GM10266 (cell line): Measurements from ENCODE around the gene DHX57.
"Not testable (repeated sequence)": the region's sequence is repeated elsewhere in the genome, so short reads cannot be mapped to it uniquely, and the experiment has no call there.

ENCODE experiments used
- DNase-seq: peaks from one replicate; pipeline ENCODE4 v3.0.0; 2012; ENCODE audit errors: extremely low spot score
- TF ChIP-seq, protein P1 (sequence below): IDR thresholded peaks from 2 replicates; pipeline ENCODE4 v1.5.1; 2012; ENCODE audit warnings: mild to moderate bottlenecking, low read depth; ENCODE audit not compliant: control insufficient read depth, insufficient read depth; ENCODE audit errors: missing control alignments

DHX57 gene

DNA sequence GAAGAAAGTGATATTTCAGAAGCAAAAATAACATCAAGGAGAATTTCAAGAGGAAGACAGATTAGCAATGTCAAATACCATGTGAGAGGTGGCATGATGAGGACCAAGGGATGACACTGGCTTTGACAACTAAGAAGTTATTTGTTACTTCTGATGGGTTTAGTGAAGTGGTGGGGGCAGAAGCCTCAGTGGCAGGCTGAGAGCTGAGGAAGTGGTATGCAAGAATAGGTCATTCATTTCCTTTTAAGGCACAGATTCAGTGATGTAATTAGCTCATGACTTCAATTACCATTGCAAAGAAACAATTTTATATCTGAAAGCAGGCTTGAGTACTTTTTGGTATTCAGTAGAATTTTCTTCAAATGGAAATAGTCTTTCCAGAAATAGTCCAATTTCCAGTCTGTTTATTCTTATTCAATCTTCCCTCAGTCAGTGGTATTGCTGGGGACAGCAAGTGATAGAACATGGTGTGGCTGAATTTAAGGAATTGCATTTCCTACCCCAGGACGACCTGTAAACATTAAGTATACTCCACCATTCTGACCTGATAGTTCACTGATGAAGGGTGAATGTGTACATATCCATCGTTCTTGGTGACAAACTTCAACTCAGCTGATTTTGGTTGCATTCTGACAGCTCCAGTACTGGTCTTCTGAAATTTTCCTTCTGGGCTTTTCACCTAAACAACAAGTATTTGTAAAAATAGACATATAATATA is 69.6 kb downstream of the DHX57 start:
- DNase-seq = peak; percentile 13
- TF ChIP-seq, protein P1, sequence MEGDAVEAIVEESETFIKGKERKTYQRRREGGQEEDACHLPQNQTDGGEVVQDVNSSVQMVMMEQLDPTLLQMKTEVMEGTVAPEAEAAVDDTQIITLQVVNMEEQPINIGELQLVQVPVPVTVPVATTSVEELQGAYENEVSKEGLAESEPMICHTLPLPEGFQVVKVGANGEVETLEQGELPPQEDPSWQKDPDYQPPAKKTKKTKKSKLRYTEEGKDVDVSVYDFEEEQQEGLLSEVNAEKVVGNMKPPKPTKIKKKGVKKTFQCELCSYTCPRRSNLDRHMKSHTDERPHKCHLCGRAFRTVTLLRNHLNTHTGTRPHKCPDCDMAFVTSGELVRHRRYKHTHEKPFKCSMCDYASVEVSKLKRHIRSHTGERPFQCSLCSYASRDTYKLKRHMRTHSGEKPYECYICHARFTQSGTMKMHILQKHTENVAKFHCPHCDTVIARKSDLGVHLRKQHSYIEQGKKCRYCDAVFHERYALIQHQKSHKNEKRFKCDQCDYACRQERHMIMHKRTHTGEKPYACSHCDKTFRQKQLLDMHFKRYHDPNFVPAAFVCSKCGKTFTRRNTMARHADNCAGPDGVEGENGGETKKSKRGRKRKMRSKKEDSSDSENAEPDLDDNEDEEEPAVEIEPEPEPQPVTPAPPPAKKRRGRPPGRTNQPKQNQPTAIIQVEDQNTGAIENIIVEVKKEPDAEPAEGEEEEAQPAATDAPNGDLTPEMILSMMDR = no peak

- TF ChIP-seq, protein P1 = no peak
- no peak for DNase-seq
Measured at GRCh38 chr2:38797953-38798352, 77.8 kb downstream of the DHX57 start.

DNA sequence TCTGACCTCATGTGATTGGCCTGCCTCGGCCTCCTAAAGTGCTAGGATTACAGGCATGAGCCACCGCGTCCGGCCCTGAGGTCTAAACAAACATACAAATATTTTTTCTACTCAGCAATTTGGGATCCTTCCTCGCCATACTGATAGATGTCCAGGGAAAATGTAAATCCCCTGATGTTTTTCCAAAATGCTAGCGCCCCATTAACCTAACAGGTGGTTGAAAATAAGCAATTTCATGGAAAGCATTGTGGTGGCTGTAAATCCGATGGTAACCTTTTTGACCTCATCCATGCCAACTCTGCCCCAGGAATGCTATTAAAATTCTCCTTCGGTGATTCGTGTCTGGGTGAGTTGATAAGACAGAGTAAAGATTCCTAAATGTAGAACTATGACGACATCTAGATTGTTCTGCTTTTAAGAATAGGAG is 78.5 kb downstream of the DHX57 start:
- no peak for DNase-seq
- TF ChIP-seq, protein P1 = no peak

DNA sequence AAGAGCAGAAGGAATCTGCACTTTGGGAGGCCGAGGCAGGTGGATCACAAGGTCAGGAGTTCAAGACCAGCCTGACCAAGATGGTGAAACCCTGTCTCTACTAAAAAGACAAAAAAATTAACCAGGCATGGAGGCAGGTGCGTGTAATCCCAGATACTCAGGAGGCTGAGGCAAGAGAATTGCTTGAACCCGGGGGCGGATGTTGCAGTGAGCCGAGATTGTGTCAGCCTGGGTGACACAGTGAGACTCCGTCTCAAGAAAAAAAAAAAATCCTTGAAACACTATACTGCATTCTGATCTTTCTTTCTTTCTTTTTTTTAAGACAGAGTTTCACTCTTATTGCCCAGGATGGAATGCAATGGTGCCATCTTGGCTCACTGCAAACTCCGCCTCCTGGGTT is 80.7 kb downstream of the DHX57 start:
- not testable (repeated sequence) for DNase-seq

DNA sequence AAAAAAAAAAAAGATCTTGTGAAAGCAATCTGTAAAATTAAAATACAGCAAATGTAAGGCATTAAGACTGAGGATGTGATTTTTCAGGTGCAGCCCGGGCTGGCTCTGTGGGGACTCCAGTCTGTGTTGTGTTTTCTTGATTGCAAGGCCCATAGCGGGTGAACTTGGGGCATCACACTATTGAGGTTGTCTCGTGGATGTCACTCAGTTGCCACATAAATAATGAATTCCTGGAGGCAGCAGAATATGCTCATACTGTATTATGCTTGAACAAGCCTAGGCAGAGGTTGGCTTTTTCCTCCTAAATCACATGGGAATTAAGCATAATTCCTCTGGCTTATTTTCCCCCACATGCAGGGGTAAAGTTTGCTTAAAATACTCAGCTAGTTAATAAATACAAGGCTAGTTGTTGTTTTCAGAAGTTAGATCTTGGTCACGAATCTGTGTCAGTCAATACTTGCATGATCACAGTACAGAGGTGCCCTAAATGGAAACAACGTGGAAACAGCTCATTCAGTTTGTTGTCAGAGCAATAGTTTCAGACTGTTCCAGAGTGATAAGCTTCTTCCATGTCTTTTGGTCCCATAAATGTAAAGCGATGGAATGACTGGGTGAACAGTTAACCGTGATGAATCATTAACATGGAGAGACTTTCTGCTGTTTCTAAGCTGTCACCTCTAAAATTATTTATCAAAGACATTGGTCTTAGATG is 81.3 kb downstream of the DHX57 start:
- TF ChIP-seq, protein P1 = no peak
- no peak for DNase-seq

DNA sequence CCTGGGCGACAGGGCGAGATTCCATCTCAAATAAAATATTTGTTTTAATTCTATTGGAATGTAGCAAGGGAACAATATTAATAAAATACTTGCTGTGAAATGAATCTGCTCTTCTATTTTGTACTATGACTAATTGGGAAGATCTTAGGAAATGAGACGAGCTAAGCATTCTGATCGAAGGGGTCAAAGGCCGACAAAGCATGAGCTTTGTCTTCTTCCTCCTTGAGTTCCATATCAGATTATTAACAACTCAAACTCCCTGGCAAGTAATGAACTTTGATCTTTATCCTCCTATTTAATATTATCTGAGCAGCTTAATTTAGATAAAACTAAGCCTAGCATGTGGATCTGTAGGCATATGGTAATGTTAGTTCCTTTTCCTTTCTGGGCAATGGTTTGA is 82.2 kb downstream of the DHX57 start:
- TF ChIP-seq, protein P1 = no peak
- no peak for DNase-seq

DNA sequence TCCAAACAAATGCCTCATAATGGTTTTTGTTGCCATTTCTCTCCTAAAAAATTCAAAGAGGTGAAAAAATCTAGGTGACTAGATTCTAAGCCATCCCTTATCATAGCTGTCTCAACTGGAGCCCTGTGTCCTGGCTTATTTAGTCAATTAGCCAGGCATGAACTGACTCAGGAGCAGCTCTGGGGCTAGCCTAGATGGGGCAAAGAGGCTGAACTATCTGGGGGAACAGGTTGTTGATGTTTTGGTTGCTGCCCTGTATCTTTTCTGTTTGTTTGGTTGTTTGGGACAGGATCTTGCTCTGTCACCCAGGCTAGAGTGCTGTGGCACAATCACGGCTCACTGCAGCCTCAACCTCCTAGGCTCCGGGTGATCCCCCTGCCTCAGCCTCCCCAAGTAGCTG is 83.0 kb downstream of the DHX57 start:
- TF ChIP-seq, protein P1 = no peak
- no peak for DNase-seq

DNA sequence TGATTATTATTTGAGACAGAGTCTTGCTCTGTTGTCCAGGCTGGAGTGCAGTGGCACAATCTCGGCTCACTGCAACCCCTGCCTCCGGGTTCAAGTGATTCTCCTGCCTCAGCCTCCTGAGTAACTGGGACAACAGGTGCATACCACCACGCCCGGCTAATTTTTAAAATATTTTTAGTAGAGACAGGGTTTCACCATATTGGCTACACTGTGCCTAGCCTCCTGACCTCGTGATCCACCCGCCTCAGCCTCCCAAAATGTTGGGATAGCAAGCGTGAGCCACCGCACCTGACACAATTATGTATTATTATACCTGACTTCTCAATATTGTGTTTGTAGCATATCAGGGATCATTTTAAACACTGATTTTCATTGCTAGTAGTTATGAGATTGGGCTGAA is 83.4 kb downstream of the DHX57 start:
- DNase-seq = not testable (repeated sequence)
